Vagina (tissue), 2 donors: ENCODE results near the gene DYSF. TPM values are rescaled to one million over a fixed set of nuclear protein-coding genes. Genes with fewer than 3 reads are reported as not detected.

ENCODE experiments used
- DNase-seq, 2 donors: peaks; one replicate each; pipeline ENCODE4 v3.0.0-alpha.2; 2017; ENCODE audit errors: extremely low spot score in 2 of 2
- H3K27ac ChIP-seq: fragments of 200-600 bp; sonication (generic); one replicate; pipeline ENCODE4 v1.5.1; 2019
- H3K27me3 ChIP-seq: fragments of 200-600 bp; sonication (generic); one replicate; pipeline ENCODE4 v1.5.1; 2019
- H3K36me3 ChIP-seq, 2 donors: fragments of 200-600 bp; sonication (generic); one replicate each; pipeline ENCODE4 v1.5.1; 2017 to 2019
- H3K4me1 ChIP-seq: fragments of 200-600 bp; sonication (generic); one replicate; pipeline ENCODE4 v1.5.1; 2019
- H3K4me3 ChIP-seq, 2 donors: fragments of 200-600 bp; sonication (generic); 1 replicate in 1 of 2; 2 replicates in 1 of 2; pipeline ENCODE4 v1.5.1; 2016 to 2019
- H3K9me3 ChIP-seq: fragments of 200-600 bp; sonication (generic); one replicate; pipeline ENCODE4 v1.5.1; 2019
- POLR2A ChIP-seq, 2 donors: fragments of 450-650 bp; IDR thresholded peaks; one replicate each; pipeline ENCODE4 v1.6.1; 2017; ENCODE audit warnings: antibody characterized with exemption in 2 of 2, mild to moderate bottlenecking in 2 of 2, moderate library complexity in 2 of 2
- POLR2AphosphoS5 ChIP-seq, 2 donors: sonication (generic); formaldehyde crosslinking; IDR thresholded peaks; one replicate each; pipeline ENCODE4 v1.9.0; 2017; ENCODE audit warnings: antibody characterized with exemption in 2 of 2, mild to moderate bottlenecking in 2 of 2, low read depth in 1 of 2; ENCODE audit not compliant: insufficient read depth in 1 of 2
- intact Hi-C: fragments of 100-400 bp; cut with DNase I; formaldehyde crosslinking; loops from one replicate; pipeline ENCODE4 v1.15.1; 2023
- total RNA-seq: library from RNA; depleted of rRNA; stranded (reverse); fragments of >200 nt; gene quantifications from one replicate; pipeline ENCODE4 v1.2.3, GENCODE V29; 2016
- TF ChIP-seq, protein P1 (sequence below), 3 experiments: fragments of 450-650 bp in 2 of 3; fragments of 200-600 bp in 1 of 3; sonication (generic) in 1 of 3; IDR thresholded peaks; one replicate each; pipeline ENCODE4 v1.5.1; 2017 to 2019; ENCODE audit warnings: antibody characterized with exemption in 3 of 3, mild to moderate bottlenecking in 2 of 3, moderate library complexity in 2 of 3

DYSF gene
- total RNA-seq, 1 donor from 2014 or later, result 10.1 TPM

GRCh38 chr2:71734620-71735019 lies 281.3 kb downstream of the DYSF start:
- no peaks in the 10 kb centered on the region for H3K9me3 ChIP-seq
- no peak overlapping the region for H3K27ac ChIP-seq
- DNase-seq, result no peak
- no peak overlapping the region for H3K4me3 ChIP-seq
- intact Hi-C loops, result loop anchor here (5.0 kb wide), 1 partner anchor 1422 kb away; no protein-coding TSS in a partner anchor
- TF ChIP-seq POLR2A (IDR thresholded peaks at IDR 0.05), result no peak
- no peak for TF ChIP-seq POLR2AphosphoS5 (IDR thresholded peaks at IDR 0.05; ENCODE audit: insufficient read depth in 1 of 2, low read depth in 1 of 2)
- TF ChIP-seq, protein P1, sequence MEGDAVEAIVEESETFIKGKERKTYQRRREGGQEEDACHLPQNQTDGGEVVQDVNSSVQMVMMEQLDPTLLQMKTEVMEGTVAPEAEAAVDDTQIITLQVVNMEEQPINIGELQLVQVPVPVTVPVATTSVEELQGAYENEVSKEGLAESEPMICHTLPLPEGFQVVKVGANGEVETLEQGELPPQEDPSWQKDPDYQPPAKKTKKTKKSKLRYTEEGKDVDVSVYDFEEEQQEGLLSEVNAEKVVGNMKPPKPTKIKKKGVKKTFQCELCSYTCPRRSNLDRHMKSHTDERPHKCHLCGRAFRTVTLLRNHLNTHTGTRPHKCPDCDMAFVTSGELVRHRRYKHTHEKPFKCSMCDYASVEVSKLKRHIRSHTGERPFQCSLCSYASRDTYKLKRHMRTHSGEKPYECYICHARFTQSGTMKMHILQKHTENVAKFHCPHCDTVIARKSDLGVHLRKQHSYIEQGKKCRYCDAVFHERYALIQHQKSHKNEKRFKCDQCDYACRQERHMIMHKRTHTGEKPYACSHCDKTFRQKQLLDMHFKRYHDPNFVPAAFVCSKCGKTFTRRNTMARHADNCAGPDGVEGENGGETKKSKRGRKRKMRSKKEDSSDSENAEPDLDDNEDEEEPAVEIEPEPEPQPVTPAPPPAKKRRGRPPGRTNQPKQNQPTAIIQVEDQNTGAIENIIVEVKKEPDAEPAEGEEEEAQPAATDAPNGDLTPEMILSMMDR (IDR thresholded peaks at IDR 0.05), result no peak
- no peaks in the 10 kb centered on the region for H3K27me3 ChIP-seq
- no peaks in the 10 kb centered on the region for H3K4me1 ChIP-seq
- no peaks in the 10 kb centered on the region for H3K36me3 ChIP-seq

- no peak for DNase-seq
- TF ChIP-seq, protein P1 (IDR thresholded peaks at IDR 0.05), result no peak
- TF ChIP-seq POLR2AphosphoS5 (IDR thresholded peaks at IDR 0.05; ENCODE audit: insufficient read depth in 1 of 2, low read depth in 1 of 2), result no peak
- no peak for TF ChIP-seq POLR2A (IDR thresholded peaks at IDR 0.05)
- Histone ChIP-seq H3K4me1 (no peaks in the 10 kb centered on the region), H3K9me3 (no peaks in the 10 kb centered on the region), H3K27me3 (no peaks in the 10 kb centered on the region), H3K4me3 (no peak overlapping the region), H3K36me3 (no peaks in the 10 kb centered on the region), H3K27ac (no peak overlapping the region)
- intact Hi-C loops, result no loop called here
These were observed 282.3 kb downstream of the DYSF start for GRCh38 chr2:71735676-71736075.

Other genes starting within 250 kb of the DYSF start
- 7.6 TPM for gene PAIP2B, start 226.5 kb upstream of the DYSF start, total RNA-seq
- gene ZNF638, start 121.8 kb upstream of the DYSF start, total RNA-seq, result 139 TPM